Activated gamma-delta T cell treated with anti-CD3 and anti-CD28 coated beads, Interleukin-2, amount 50 U/mL, for 16 hours (primary cell): ENCODE data around the gene TMEM131L.
"Not testable (repeated sequence)": the region's sequence is repeated elsewhere in the genome, so short reads cannot be mapped to it uniquely, and the experiment has no call there.

Source experiments
- DNase-seq: peaks from one replicate; pipeline ENCODE4 v3.0.0-alpha.2; 2020; ENCODE audit warnings: low read depth

Gene TMEM131L

DNA sequence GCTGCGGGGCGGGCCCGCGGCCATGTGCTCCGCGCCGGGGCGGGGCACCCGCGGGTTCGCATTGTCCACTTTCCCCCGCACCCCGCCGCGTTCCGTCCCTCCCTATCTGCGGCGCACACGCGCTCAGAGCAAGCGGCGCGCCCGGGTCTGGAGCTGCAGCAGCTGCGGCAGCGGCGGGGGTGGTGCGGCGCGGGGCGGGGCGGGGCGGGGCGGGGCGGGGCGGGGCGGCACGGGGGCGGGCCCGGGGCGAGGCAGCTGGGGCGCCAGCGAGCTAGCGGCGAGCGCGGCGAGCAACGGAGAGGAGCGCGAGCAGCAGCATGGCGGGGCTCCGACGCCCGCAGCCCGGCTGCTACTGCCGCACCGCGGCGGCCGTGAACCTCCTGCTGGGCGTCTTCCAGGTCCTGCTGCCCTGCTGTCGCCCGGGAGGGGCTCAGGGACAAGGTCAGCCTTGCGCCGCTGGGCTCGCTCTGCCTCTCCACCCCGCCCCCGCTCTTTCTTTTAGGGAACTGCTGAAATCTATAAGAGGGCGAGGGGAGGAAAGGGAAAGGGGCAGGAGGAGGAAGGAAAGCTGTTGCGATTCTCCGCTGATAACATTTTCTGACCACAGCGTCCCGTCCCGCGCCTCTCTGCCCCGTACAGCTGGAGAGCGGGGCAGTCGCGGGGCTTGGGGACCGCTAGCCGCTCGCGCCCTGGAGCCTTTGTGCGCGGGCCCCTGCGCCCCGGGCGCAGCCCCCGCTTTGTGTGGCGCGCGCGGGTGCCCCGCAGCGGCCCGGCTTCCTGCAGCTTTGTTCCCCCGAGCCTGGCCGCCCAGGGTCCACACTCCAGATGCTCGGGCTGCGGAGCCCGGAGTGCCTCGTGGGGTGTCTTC is at the start of gene TMEM131L:
Gene TMEM131L, plus strand, starts transcription at position 280 of the 868 bp plus-strand sequence. Its CDS starts 38 bp downstream, at position 318.
- DNase-seq, result no peak

- DNase-seq, result not testable (repeated sequence)
These were observed 49.7 kb upstream of the TMEM131L start for GRCh38 chr4:153416456-153416855.

- no peak for DNase-seq
These were observed 48.0 kb upstream of the TMEM131L start for GRCh38 chr4:153418121-153418520.

DNA sequence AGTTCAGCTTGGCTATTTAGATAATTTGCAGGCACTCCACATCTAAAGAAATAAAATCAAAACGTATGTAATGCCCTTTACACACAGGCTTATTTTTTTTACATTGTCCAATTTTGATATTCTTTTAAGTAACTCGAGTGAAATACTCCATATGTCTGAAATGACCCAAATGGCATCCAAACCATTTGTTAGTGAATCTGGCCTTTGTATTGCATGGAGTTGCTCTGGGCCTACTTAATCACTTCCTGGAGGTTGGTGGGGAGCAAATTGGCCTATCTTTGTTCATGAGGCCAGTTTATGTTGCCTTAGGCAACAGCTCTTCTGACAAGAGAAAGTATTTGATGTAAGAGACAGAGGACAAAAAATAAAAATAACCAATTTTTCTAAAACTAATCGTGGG is 47.6 kb upstream of the TMEM131L start:
- DNase-seq, result no peak

DNA sequence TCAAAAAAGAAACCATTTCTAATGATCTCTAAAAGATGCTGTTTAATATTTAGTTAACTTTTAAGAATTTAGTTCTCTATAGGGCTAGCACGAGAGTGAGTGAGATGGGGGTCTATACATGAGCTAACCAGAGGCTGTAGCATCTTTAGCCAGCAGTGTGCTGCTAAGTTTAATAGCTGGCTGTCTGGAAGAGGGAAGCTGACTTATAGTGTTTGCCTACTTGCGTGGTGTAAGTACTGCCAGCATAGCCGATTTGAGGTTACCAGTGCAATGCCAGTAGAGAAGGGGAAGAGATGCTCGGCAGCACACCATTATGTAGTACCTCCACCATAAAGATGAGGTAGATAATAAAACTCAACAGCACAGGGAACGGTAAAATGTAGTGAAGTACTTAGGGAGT is 47.1 kb upstream of the TMEM131L start:
- DNase-seq, result no peak

DNA sequence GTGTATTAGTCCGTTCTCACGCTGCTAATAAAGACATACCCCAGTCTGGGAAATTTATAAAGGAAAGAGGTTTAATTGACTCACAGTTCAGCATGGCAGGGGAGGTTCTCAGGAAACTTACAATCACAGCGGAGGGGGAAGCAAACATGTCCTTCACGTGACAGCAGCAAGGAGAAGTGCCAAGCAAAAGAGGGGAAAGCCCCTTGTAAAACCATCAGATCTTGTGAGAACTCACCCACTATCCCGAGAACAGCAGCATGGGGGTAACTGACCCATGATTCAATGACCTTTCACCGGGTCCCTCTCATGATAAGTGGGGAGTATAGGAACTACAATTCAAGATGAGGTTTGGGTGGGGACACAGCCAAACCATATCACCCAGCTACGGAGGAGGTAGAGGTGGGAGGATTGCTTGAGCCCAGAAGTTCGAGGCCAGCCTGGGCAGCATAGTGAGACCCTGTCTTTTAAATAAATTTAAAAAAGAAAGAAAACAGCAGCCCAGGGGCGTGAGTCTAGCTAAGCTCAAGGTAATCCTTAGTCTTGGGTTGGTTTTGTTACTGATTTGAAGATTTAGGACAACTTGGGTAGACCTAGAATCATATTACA is 46.4 kb upstream of the TMEM131L start:
- DNase-seq, result no peak

GRCh38 chr4:153420361-153420760 is 45.8 kb upstream of the TMEM131L start:
- no peak for DNase-seq

GRCh38 chr4:153421941-153422340 is 44.2 kb upstream of the TMEM131L start:
- no peak for DNase-seq

- no peak for DNase-seq
These were observed 39.8 kb upstream of the TMEM131L start for GRCh38 chr4:153426207-153426885.

DNA sequence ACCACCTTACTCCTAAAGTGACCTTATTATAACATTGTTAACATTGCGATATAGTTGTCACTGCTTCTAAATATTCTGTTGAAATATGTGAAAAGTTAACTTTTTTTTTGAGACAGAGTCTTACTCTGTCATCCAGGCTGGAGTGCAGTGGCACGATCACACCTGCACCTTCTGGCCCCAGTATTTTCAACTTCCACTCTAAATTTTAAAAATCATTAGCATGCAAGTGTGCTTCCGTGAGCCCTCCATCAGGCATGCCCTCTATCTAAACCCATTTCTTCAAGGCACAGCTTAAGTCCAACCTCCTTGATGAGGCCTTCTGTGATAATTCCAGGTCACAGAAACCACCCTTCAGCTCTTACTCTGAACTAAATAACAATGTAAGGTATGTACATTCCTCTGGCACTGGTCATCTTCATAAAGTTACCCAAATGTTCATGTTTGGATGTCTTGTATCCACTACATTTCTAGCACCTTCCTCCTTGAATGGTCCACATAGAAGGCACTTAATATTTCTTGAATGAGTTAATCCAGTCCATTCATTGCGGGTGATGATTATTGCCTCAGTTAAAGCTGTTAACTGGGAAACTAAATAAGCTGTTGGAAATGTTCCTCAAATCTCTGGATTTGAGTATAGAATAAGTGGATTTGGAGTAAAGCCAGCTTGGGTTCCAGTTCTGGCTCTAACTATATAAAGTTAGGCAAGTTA is 38.6 kb upstream of the TMEM131L start:
- DNase-seq, result no peak

DNA sequence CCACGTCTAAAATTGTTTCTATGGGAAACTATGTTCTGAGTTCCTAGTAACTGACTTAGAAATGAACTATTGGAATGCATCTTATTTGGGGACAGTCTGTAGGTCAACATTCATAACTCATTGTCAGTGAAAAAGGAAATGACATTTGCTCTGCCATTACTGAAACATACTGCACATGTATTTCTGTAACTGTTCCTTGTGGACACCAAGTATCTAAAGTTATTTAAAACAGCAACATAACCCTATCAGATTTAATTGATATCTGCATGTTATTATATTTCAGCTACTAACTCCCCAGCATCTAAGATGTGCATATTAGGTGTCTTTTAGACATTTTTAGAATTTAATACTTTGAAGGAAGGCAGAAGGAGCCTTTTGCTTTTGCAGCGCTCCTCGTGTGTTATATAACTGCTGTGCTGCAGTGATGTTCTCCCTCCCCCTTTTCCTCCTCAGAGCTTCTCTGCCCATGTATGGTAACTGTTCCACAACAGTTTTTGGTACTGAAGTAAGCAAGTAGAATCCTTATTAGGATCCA is 37.2 kb upstream of the TMEM131L start:
- no peak for DNase-seq

- peak; percentile 43 for DNase-seq
These were observed 33.0 kb upstream of the TMEM131L start for GRCh38 chr4:153432965-153433753.

- DNase-seq, result no peak
These were observed 32.4 kb upstream of the TMEM131L start for GRCh38 chr4:153433754-153434105.

- no peak for DNase-seq
These were observed 32.0 kb upstream of the TMEM131L start for GRCh38 chr4:153434190-153434589.

DNA sequence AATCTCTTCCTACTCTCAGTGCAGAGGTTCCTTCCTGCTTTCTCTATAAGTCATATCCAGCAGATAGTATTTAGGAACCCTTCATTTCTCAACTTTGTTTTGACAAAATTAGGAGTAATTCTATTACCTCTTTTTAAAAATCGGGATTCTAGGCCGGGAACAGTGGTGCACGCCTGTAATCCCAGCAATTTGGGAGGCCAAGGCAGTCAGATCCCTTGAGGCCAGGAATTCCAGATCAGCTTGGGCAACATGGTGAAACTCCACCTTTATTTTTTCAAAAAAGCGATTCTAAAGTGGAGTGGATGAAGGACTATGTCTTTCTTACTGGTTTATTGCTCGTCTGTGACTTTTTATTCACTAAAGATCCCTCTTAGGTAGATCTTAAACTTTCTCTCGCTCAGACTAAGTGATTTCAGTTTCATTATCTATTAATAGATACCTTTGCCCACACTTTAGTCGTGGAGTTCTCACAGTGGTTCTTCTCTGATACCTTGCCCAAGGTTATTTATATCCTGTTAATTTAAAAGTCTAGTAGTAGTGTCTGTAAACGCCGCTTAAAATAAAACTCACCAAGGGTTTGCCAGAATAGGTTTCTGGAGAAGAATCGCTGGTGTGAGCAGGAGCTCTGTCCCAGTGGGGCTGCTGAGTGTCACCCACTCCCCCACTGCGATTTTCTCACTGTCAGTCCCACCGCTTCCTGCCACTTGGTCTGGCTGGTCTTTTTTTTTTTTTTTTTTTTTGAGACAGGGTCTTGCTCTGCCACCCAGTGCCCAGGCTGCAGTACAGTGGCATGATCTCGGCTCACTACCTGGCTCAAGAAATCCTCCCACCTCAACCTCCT is 27.0 kb upstream of the TMEM131L start:
- peak; percentile 15 for DNase-seq

DNA sequence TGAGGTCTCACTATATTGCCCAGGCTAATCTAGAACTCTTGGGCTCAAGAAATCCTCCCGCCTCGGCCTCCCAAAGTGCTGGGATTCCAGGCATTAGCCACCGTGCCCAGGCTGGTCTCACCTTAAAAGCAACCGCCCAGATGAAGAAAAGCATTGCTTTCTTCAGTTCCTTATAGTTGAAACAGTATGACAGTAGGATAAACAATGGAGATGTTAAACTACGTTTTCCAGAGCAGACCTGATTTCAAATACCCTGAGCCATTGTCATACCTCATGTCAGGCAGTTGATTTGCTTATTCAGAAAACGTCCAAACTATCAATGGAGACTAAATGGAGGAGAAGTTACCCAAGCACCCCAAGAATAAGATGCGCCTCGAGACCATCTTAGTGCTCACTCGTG is 26.3 kb upstream of the TMEM131L start:
- no peak for DNase-seq

DNA sequence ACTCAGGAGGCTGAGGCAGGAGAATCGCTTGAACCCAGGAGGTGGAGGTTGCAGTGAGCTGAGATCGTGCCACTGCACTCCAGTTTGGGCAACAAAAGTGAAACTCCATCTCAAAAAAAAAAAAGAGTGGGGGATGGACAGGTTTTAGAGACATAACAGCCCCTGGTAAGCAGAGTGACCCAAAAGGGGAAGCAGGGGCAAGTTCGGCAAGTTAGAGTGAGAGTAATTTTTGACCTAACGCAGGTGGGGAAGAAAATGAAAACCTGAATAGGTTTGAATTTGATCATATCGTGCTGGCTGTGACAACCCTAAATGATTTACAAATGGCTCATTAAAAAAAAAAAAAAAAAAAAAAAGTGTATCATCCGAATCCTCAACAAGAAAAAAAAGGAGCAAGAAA is 25.7 kb upstream of the TMEM131L start:
- no peak for DNase-seq

DNA sequence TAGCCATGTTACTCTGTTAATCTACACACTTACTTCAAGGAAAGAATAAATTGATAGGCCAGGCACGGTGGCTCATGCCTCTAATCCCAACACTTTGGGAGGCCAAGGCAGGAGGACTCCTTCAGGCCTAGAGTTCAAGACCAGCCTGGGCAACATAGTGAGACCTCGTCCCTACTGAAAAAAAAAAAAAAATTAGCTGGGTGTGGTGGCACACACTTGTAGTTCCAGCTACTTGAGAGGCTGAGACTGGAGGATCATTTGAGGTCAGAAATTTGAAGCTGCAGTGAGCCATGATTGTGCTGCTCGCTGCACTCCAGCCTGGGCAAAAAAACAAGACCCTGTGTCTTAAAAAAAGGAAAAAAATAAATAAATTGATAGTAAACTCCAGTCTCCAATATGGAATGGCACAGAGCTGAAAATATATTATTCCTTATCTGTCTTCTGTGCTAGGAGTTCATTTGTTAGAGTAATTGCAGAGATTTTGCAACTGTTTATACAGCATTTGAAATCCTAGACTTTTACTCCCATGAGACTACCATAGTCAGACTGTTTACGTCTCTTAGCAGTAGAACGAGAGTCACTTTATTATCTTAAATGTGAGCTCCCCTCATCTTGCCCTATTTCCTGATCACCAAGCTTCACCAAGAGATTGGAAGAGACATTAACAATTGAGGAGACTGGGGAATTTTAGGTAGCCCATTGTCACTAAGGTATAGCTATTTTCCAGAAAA is 18.8 kb upstream of the TMEM131L start:
- DNase-seq, result no peak

DNA sequence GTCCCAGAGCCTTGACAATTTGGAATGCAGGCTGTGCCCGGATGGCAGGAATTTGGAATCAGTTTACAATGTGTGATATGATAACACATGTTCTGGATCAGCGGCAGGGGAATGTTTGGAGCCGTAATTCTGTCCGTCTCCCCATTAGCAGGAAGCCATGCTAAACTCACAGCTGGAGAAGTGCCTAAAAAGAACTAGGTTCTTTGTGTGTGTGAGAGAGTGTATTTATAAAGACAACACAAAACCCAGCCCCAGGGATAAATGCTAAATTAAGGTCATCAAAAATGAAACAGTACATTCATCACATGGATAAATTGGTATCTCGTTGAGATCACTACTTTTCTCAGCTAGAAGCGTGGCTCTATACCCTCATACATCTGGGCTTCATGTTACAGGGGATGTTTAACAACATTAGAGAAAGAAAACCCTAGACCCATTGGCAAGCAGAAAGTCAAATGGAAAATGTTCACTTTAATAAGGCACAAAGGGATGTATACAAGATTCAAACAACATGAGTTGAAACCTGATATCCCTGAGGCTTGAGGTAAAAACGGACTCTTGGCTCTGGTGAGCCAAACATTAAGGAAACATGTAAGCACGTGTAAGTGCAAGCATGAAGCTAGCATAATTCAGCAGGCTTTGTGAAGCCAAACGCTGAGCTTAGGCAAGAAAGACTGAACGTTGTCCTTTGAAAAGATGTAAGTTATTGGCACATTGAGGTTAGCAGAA is 18.0 kb upstream of the TMEM131L start:
- DNase-seq, result no peak
